ENCODE data around the gene HAND2.

Gene HAND2

DNA sequence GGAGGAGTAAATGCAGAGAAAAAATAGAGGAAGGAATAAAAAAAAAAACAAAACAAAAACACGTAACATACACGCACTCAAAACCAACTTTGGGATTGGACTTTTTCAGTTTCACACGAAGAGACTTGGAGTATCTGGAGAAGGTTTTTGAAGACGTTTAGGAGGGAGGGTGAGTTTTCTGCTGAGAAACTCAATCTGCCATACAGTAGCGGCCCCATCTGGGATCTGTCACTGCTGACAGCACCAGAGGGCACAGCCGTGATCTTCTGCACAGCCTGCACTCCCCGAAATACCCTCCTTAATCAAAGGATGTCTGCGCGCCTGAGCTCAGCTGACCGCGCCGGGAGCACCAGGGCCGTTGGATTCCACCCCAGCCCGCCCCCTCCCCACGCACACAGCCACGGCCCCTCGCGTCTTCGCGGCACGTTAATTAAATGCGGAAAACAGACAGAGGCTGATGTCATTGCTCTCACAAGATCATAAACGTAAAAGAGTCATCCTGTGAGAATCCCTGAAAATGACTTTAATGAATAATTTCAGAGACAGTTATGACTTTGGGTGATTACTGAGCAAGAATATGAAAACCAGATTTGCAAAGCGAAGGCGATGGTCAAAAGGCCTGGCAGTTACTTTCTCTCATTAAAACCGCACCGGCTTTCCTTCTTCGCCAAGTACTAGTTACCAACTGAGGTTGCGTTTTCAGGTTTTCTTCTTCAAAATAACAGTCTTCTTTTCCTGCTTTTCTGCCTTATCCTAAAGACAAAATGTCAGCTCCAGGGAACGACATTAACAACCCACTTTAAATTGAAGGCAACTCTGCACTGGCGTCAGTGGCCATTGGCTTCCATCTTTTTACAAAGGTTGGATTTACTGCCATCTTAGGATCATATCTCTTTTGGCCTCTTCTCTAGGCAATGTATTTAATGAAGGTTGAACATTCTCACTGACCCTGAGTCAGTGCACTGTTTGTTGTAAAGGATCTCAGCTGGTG is 10.6 kb downstream of the HAND2 start:
- no peak for DNase-seq (ENCODE audit: low read depth in 2 of 2)

GRCh38 chr4:173518425-173519102 is 11.5 kb downstream of the HAND2 start:
- DNase-seq (ENCODE audit: low read depth in 2 of 2): no peak

- no peak for DNase-seq (ENCODE audit: low read depth in 2 of 2)
These were observed 12.1 kb downstream of the HAND2 start for GRCh38 chr4:173517781-173518424.

DNA sequence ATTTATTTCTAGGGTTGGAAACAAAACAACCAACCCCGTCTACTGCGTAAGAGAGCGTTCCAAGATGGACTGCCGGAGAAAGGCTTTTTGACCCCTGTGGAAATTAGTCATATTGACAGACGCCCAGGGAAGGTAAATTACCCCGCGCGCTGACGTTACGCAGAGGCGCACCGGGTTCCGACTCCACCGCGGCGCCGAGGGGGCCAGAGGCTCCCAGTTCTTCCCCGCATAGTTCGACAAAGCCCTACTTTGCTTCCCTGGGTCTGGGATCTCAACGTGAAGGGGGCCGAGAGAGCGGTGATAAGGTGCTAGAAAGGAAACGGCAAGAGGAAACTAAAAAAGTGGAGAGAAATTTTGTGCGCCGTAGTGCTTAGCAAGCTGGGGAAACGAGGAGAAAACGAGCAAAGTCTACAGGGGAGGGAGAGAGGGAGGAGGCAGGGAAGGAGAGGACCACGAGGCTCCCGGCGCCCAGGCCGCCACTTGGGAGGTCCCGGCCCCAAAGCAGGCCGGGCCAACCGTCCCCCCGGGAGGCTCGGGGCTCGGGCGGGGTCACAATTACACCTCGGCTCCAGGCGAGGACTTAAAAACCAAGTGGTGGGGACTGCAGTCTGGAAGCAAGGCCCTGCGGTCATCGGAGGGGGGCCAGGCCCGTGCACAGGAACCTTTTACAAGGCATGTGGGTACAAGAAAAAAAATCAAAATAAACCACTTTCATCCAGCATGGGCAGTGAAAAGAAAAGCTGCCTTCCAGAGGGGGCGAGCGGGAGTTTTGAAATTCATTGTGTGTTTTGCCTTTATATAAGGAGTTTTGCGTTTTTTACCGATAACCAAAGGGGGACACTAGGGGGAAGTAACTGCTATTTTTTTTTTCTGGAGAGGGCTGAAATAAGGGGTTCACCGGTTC is 13.2 kb downstream of the HAND2 start:
- DNase-seq (ENCODE audit: low read depth in 2 of 2): no peak

- DNase-seq (ENCODE audit: low read depth in 2 of 2): no peak
These were observed 14.6 kb downstream of the HAND2 start for GRCh38 chr4:173515458-173515857.

DNA sequence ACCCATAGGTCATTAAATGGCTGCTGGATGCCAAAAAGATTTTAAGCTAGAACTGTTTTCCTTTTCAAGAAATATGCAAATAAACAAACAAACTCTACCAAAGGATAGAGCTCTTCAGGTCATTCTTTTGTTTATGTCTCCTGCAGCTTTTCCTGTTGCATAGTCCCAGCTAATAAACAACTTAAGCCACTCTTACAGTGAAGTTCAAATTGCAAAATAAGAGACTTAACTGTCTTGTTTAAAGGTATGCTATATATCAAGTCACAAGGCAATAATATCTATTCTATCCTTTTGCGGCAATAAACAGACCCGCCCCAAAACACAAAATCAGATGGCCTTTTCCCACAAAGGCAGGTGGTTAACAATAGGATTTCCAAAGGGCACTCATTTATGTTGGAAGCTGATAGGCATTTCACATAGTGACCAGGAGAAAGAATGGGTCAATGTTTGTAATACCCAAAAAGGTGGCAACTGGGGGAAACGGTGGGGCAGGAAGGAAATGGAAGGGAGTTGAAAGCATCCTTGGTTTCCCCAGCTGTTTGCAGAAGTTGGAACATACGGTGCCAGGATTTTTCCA is 15.3 kb downstream of the HAND2 start:
- DNase-seq (ENCODE audit: low read depth in 2 of 2): no peak

GRCh38 chr4:173513651-173514050 is 16.4 kb downstream of the HAND2 start:
- no peak for DNase-seq (ENCODE audit: low read depth in 2 of 2)

- DNase-seq (ENCODE audit: low read depth in 2 of 2): no peak
These were observed 18.2 kb downstream of the HAND2 start for GRCh38 chr4:173511787-173512361.

DNA sequence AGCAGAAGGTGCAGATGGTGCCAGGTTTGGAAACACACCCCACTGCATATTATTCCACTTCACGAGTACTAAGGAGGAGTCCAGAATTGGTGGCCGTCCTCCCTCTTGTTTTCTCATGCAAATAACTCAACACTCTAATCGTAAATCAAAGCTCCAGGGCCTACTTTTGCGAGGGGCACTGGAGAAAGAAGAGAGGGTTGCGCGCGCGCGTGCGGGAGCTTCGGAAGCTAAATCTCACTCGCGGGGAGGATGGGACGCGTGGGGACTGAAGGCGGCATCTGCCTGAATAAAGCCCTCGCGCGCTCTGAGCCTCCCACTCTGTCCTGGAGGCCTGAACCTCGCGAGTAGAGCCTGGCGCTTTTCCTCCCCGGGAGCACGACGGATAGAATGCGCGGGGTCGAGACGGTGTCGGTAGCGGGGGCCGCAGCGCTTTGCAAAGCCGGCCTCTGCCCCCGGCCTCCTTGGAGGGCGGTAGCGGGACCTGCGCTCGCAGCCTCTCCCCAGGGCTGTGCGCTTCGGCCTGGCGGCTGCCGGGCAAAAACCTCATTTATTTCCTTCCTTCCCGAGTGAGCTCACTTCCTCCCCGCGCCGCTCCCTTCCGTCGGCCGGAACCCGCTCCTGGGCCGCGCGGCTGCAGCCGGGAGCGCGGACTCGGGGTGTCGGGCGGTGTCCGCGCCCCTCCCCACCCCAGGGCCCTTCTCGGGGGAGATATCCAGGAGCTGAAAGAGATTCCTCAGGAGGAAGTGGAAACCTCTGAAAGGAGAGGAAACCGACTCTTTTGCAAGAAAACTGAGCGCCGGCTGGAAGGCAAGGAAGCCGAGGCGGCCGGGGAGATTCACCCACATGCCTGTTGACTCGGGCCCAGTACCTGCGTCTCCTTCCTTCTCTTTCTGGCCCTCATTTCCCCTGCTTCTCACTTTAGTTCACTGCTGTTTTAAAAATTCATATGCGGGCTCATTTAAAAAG is 20.7 kb downstream of the HAND2 start:
- DNase-seq (ENCODE audit: low read depth in 2 of 2): no peak

GRCh38 chr4:173508386-173509035 is 21.5 kb downstream of the HAND2 start:
- DNase-seq (ENCODE audit: low read depth in 2 of 2): no peak

DNA sequence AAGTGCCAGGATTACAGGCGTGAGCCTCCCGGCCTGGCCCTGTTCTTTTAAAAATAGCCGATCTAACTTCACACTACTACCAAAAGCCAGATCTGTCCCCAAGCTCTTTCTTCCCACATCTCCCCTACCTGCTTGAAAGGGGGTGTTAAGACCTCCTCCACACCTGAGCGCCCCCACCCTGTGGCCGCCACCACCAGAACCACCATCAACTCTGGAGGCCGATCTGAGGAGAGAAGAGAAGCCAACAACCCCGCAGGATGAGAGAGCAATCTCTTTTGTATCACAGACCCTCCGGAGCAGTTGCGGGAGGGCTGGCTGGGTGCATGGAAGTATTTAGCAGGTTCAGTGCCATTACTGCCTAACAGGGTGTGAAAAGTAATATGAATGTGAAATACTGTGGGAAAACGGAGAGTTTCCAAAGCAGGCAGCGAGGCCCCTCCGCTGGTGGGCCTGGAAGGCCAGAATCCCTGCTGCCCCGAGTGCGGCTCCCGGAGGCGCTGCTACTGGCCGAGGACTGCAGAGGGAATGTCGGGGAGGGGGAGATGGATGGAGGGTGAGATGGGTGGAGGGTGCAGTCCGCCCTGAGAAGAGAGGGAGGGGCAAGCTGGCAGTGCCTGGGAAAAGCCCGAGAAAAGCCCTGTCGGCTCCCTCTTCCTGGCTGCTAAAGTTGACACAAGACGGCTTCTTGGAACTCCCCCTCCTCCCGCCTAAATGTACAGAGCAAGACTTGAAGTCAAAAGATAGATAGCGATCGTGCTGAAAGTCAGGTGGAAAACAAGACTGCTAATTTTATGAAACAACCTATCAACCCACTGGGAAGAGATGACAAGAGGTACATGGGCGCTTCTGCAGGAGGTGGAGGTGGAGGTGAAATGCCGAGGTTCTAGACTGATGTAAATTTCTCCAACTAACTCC is 22.3 kb downstream of the HAND2 start:
- DNase-seq (ENCODE audit: low read depth in 2 of 2): no peak

GRCh38 chr4:173506597-173507211 is 23.3 kb downstream of the HAND2 start:
- DNase-seq (ENCODE audit: low read depth in 2 of 2): no peak

DNA sequence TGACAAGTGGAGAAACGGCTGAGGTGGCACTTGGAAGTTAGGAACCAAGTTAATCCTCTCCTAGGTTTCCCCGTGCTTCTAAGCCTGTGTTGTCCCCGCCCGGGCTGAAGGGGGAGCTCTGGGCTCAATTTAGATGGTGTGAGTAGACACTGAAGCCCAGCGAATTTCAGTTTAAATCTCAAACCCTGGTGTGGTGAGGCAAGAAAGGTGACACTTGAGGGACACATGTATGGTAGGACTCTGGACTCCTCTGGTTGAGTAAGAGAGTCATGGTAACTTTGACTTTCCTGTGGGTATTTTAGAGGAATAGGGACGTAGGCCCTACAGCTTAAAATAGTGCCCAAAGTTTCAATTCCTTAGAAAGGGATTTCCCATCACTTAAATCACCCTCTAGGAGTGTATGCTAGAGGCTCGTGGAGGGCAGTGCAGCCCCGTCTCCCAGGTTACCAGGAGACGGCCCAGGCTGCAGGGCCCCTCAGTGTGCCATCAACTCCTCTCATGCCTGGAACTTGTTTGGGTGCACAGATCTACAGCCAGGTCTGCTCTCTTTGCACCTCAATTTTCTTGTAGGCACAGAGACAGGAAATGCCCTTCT is 24.0 kb downstream of the HAND2 start:
- DNase-seq (ENCODE audit: low read depth in 2 of 2): no peak

- no peak for DNase-seq (ENCODE audit: low read depth in 2 of 2)
These were observed 25.9 kb downstream of the HAND2 start for GRCh38 chr4:173504181-173504503.

- DNase-seq (ENCODE audit: low read depth in 2 of 2): no peak
These were observed 26.5 kb downstream of the HAND2 start for GRCh38 chr4:173503330-173504180.

- no peak for DNase-seq (ENCODE audit: low read depth in 2 of 2)
These were observed 27.7 kb downstream of the HAND2 start for GRCh38 chr4:173502282-173502681.

All from stimulated activated CD8-positive, alpha-beta memory T cell treated with anti-CD3 and anti-CD28 coated beads, Interleukin-15, amount 100 ng/mL, for 48 hours (primary cell).